ENCODE measurements around the gene SUV39H2.

SUV39H2 gene

GRCh38 chr10:14926061-14926470 is 47.4 kb downstream of the SUV39H2 start:
- Histone ChIP-seq H2BK120ac (ENCODE audit: insufficient read depth, low read length, poor library complexity) (no peak overlapping the region), H4K12ac (ENCODE audit: low read depth, low read length) (no peak overlapping the region), H2AFZ (ENCODE audit: insufficient read depth, low read length, poor library complexity) (no peak overlapping the region), H3K18ac (ENCODE audit: low read length) (no peak overlapping the region), H4K8ac (ENCODE audit: low read depth, low read length) (no peak overlapping the region), H3K36me3 (ENCODE audit: control insufficient read depth in 1 of 2, insufficient read depth in 2 of 2, low read length in 2 of 2) (peaks cover 24 to 29% of the 10 kb centered on the region in 2 experiments), H2AK5ac (ENCODE audit: low read length) (no peak overlapping the region), H3K4me3 (ENCODE audit: low read depth, low read length) (no peak overlapping the region), H3K9ac (ENCODE audit: low read length) (no peak overlapping the region), H3K27ac (ENCODE audit: low read depth, low read length) (no peak overlapping the region), H3K4me1 (ENCODE audit: control insufficient read depth in 1 of 2, insufficient read depth in 2 of 2, low read length in 2 of 2) (no peaks in the 10 kb centered on the region), H3K27me3 (ENCODE audit: insufficient read depth, low read length) (no peaks in the 10 kb centered on the region), H4K91ac (ENCODE audit: low read depth, low read length) (no peak overlapping the region), H3K23ac (ENCODE audit: low read length) (no peak overlapping the region), H3K79me1 (ENCODE audit: low read length) (no peaks in the 10 kb centered on the region), H3K79me2 (ENCODE audit: control insufficient read depth, insufficient read depth, low read length, poor library complexity) (no peaks in the 10 kb centered on the region), H3K4me2 (ENCODE audit: low read length) (no peak overlapping the region), H3K4ac (ENCODE audit: low read depth, low read length) (no peak overlapping the region), H3K14ac (ENCODE audit: low read length) (no peak overlapping the region), H3K9me3 (ENCODE audit: insufficient read depth, low read depth, low read length) (no peaks in the 10 kb centered on the region), H2BK5ac (ENCODE audit: low read depth, low read length, poor library complexity) (no peak overlapping the region), H2BK12ac (ENCODE audit: low read length) (no peak overlapping the region)
- WGBS (ENCODE audit: extremely low coverage, insufficient coverage, insufficient read length), result no CpG with 5 or more reads among the region's 8 CpGs
- no peak for DNase-seq

GRCh38 chr10:14926722-14927416 is 48.2 kb downstream of the SUV39H2 start:
- no peak overlapping the region for H4K91ac ChIP-seq (ENCODE audit: low read depth, low read length)
- H3K4ac ChIP-seq (ENCODE audit: low read depth, low read length), result no peak overlapping the region
- no peak overlapping the region for H3K4me2 ChIP-seq (ENCODE audit: low read length)
- no peaks in the 10 kb centered on the region for H3K79me1 ChIP-seq (ENCODE audit: low read length)
- H2BK5ac ChIP-seq (ENCODE audit: low read depth, low read length, poor library complexity), result no peak overlapping the region
- H3K79me2 ChIP-seq (ENCODE audit: control insufficient read depth, insufficient read depth, low read length, poor library complexity), result no peaks in the 10 kb centered on the region
- H3K9me3 ChIP-seq (ENCODE audit: insufficient read depth, low read depth, low read length), result no peaks in the 10 kb centered on the region
- no peak overlapping the region for H3K27ac ChIP-seq (ENCODE audit: low read depth, low read length)
- no peak overlapping the region for H2AFZ ChIP-seq (ENCODE audit: insufficient read depth, low read length, poor library complexity)
- H4K8ac ChIP-seq (ENCODE audit: low read depth, low read length), result no peak overlapping the region
- no peak overlapping the region for H3K23ac ChIP-seq (ENCODE audit: low read length)
- no peak for DNase-seq
- no peaks in the 10 kb centered on the region for H3K4me1 ChIP-seq (ENCODE audit: control insufficient read depth in 1 of 2, insufficient read depth in 2 of 2, low read length in 2 of 2)
- H2BK120ac ChIP-seq (ENCODE audit: insufficient read depth, low read length, poor library complexity), result no peak overlapping the region
- no peaks in the 10 kb centered on the region for H3K27me3 ChIP-seq (ENCODE audit: insufficient read depth, low read length)
- no peak overlapping the region for H2AK5ac ChIP-seq (ENCODE audit: low read length)
- H4K12ac ChIP-seq (ENCODE audit: low read depth, low read length), result no peak overlapping the region
- no peak overlapping the region for H3K18ac ChIP-seq (ENCODE audit: low read length)
- WGBS (ENCODE audit: extremely low coverage, insufficient coverage, insufficient read length), result no CpG with 5 or more reads among the region's 13 CpGs
- H3K4me3 ChIP-seq (ENCODE audit: low read depth, low read length), result no peak overlapping the region
- H3K36me3 ChIP-seq (ENCODE audit: control insufficient read depth in 1 of 2, insufficient read depth in 2 of 2, low read length in 2 of 2), result peaks cover 28 to 29% of the 10 kb centered on the region in 2 experiments
- no peak overlapping the region for H2BK12ac ChIP-seq (ENCODE audit: low read length)
- H3K14ac ChIP-seq (ENCODE audit: low read length), result no peak overlapping the region
- no peak overlapping the region for H3K9ac ChIP-seq (ENCODE audit: low read length)

- no peak overlapping the region for H4K8ac ChIP-seq (ENCODE audit: low read depth, low read length)
- no CpG with 5 or more reads among the region's 10 CpGs for WGBS (ENCODE audit: extremely low coverage, insufficient coverage, insufficient read length)
- no peak overlapping the region for H3K9ac ChIP-seq (ENCODE audit: low read length)
- no peaks in the 10 kb centered on the region for H3K9me3 ChIP-seq (ENCODE audit: insufficient read depth, low read depth, low read length)
- H3K4me2 ChIP-seq (ENCODE audit: low read length), result no peak overlapping the region
- no peak overlapping the region for H2AFZ ChIP-seq (ENCODE audit: insufficient read depth, low read length, poor library complexity)
- no peaks in the 10 kb centered on the region for H3K4me1 ChIP-seq (ENCODE audit: control insufficient read depth in 1 of 2, insufficient read depth in 2 of 2, low read length in 2 of 2)
- H3K36me3 ChIP-seq (ENCODE audit: control insufficient read depth in 1 of 2, insufficient read depth in 2 of 2, low read length in 2 of 2), result peaks cover 36 to 38% of the 10 kb centered on the region in 2 experiments
- no peaks in the 10 kb centered on the region for H3K27me3 ChIP-seq (ENCODE audit: insufficient read depth, low read length)
- no peak overlapping the region for H4K91ac ChIP-seq (ENCODE audit: low read depth, low read length)
- no peak overlapping the region for H4K12ac ChIP-seq (ENCODE audit: low read depth, low read length)
- H3K4me3 ChIP-seq (ENCODE audit: low read depth, low read length), result no peak overlapping the region
- no peak overlapping the region for H2BK12ac ChIP-seq (ENCODE audit: low read length)
- DNase-seq, result no peak
- no peak overlapping the region for H2BK5ac ChIP-seq (ENCODE audit: low read depth, low read length, poor library complexity)
- no peak overlapping the region for H3K23ac ChIP-seq (ENCODE audit: low read length)
- H3K79me1 ChIP-seq (ENCODE audit: low read length), result no peaks in the 10 kb centered on the region
- no peak overlapping the region for H3K18ac ChIP-seq (ENCODE audit: low read length)
- H2AK5ac ChIP-seq (ENCODE audit: low read length), result no peak overlapping the region
- no peak overlapping the region for H3K27ac ChIP-seq (ENCODE audit: low read depth, low read length)
- no peak overlapping the region for H3K14ac ChIP-seq (ENCODE audit: low read length)
- no peaks in the 10 kb centered on the region for H3K79me2 ChIP-seq (ENCODE audit: control insufficient read depth, insufficient read depth, low read length, poor library complexity)
- H3K4ac ChIP-seq (ENCODE audit: low read depth, low read length), result no peak overlapping the region
- no peak overlapping the region for H2BK120ac ChIP-seq (ENCODE audit: insufficient read depth, low read length, poor library complexity)
Observed at GRCh38 chr10:14930610-14931009, 51.9 kb downstream of the SUV39H2 start.

GRCh38 chr10:14936584-14936983 is 57.9 kb downstream of the SUV39H2 start:
- Histone ChIP-seq H3K36me3 (ENCODE audit: control insufficient read depth in 1 of 2, insufficient read depth in 2 of 2, low read length in 2 of 2) (peaks cover 27 to 28% of the 10 kb centered on the region in 2 experiments), H3K4me2 (ENCODE audit: low read length) (no peak overlapping the region), H3K79me1 (ENCODE audit: low read length) (no peaks in the 10 kb centered on the region), H2BK120ac (ENCODE audit: insufficient read depth, low read length, poor library complexity) (no peak overlapping the region), H3K9me3 (ENCODE audit: insufficient read depth, low read depth, low read length) (no peaks in the 10 kb centered on the region), H2AFZ (ENCODE audit: insufficient read depth, low read length, poor library complexity) (no peak overlapping the region), H2BK12ac (ENCODE audit: low read length) (no peak overlapping the region), H3K79me2 (ENCODE audit: control insufficient read depth, insufficient read depth, low read length, poor library complexity) (no peaks in the 10 kb centered on the region), H4K8ac (ENCODE audit: low read depth, low read length) (no peak overlapping the region), H2BK5ac (ENCODE audit: low read depth, low read length, poor library complexity) (no peak overlapping the region), H3K27me3 (ENCODE audit: insufficient read depth, low read length) (no peaks in the 10 kb centered on the region), H3K4ac (ENCODE audit: low read depth, low read length) (no peak overlapping the region), H2AK5ac (ENCODE audit: low read length) (no peak overlapping the region), H4K12ac (ENCODE audit: low read depth, low read length) (no peak overlapping the region), H3K4me1 (ENCODE audit: control insufficient read depth in 1 of 2, insufficient read depth in 2 of 2, low read length in 2 of 2) (no peaks in the 10 kb centered on the region), H3K23ac (ENCODE audit: low read length) (no peak overlapping the region), H4K91ac (ENCODE audit: low read depth, low read length) (no peak overlapping the region), H3K9ac (ENCODE audit: low read length) (no peak overlapping the region), H3K27ac (ENCODE audit: low read depth, low read length) (no peak overlapping the region), H3K14ac (ENCODE audit: low read length) (no peak overlapping the region), H3K18ac (ENCODE audit: low read length) (no peak overlapping the region), H3K4me3 (ENCODE audit: low read depth, low read length) (no peak overlapping the region)
- no CpG with 5 or more reads among the region's 2 CpGs for WGBS (ENCODE audit: extremely low coverage, insufficient coverage, insufficient read length)
- DNase-seq, result peak; percentile 19 to 62
